Vagina (tissue), 2 donors: Measurements from ENCODE around the gene ANO10.

Source experiments
- CTCF ChIP-seq, 3 experiments: fragments of 450-650 bp in 2 of 3; fragments of 200-600 bp in 1 of 3; sonication (generic) in 1 of 3; IDR thresholded peaks; one replicate each; pipeline ENCODE4 v1.5.1; 2017 to 2019; ENCODE audit warnings: antibody characterized with exemption in 3 of 3, mild to moderate bottlenecking in 2 of 3, moderate library complexity in 2 of 3
- POLR2A ChIP-seq, 2 donors: fragments of 450-650 bp; IDR thresholded peaks; one replicate each; pipeline ENCODE4 v1.6.1; 2017; ENCODE audit warnings: antibody characterized with exemption in 2 of 2, mild to moderate bottlenecking in 2 of 2, moderate library complexity in 2 of 2
- POLR2AphosphoS5 ChIP-seq, 2 donors: sonication (generic); formaldehyde crosslinking; IDR thresholded peaks; one replicate each; pipeline ENCODE4 v1.9.0; 2017; ENCODE audit warnings: antibody characterized with exemption in 2 of 2, mild to moderate bottlenecking in 2 of 2, low read depth in 1 of 2; ENCODE audit not compliant: insufficient read depth in 1 of 2

- TF ChIP-seq CTCF (IDR thresholded peaks at IDR 0.05) (no peak), POLR2A (IDR thresholded peaks at IDR 0.05) (no peak), POLR2AphosphoS5 (IDR thresholded peaks at IDR 0.05; ENCODE audit: insufficient read depth in 1 of 2, low read depth in 1 of 2) (no peak)
Observed at GRCh38 chr3:43349716-43350115, 272.1 kb downstream of the ANO10 start.
